Stimulated activated effector memory CD8-positive, alpha-beta T cell treated with anti-CD3 and anti-CD28 coated beads, Interleukin-12 subunit alpha, Interleukin-12 subunit beta, amount 100 ng/mL, for 72 hours (primary cell): Measurements from ENCODE around the gene DYRK1A.
"Not testable (repeated sequence)": the region's sequence is repeated elsewhere in the genome, so short reads cannot be mapped to it uniquely, and the experiment has no call there.

Experiments used
- ATAC-seq: fragments of 150-1000 bp; cut with Tn5 transposase; 2 replicates; pipeline ENCODE4 v1.10.0; 2021
- DNase-seq, 2 donors: peaks; one replicate each; pipeline ENCODE4 v3.0.0; 2021 to 2022; ENCODE audit warnings: low spot score in 2 of 2
- H3K27ac Mint-ChIP-seq: one replicate; pipeline ENCODE4 v1.8.0; 2022; ENCODE audit warnings: mild to moderate bottlenecking, mixed read lengths
- H3K36me3 Mint-ChIP-seq: one replicate; pipeline ENCODE4 v1.8.0; 2022; ENCODE audit warnings: mild to moderate bottlenecking, mixed read lengths
- H3K4me1 Mint-ChIP-seq: one replicate; pipeline ENCODE4 v1.8.0; 2022; ENCODE audit warnings: mixed read lengths
- H3K4me3 Mint-ChIP-seq: one replicate; pipeline ENCODE4 v1.8.0; 2022; ENCODE audit warnings: mild to moderate bottlenecking, mixed read lengths
- H3K9me3 Mint-ChIP-seq: one replicate; pipeline ENCODE4 v1.8.0; 2022; ENCODE audit warnings: mixed read lengths

Gene DYRK1A

GRCh38 chr21:37366482-37367316 lies at the start of gene DYRK1A:
Gene DYRK1A, plus strand, starts transcription at chr21:37366773. Its CDS starts 53,602 bp downstream, at chr21:37420375.
- DNase-seq (peak; percentile 92 to 98), ATAC-seq (peak; percentile 85)
- Mint-ChIP-seq H3K9me3 (no peaks in the 10 kb centered on the region), H3K4me1 (peaks cover 31% of the 10 kb centered on the region), H3K36me3 (peaks cover 32% of the 10 kb centered on the region), H3K27ac (peak within 1 kb of the TSS; percentile 99), H3K4me3 (peak within 1 kb of the TSS; percentile 90)

DNA sequence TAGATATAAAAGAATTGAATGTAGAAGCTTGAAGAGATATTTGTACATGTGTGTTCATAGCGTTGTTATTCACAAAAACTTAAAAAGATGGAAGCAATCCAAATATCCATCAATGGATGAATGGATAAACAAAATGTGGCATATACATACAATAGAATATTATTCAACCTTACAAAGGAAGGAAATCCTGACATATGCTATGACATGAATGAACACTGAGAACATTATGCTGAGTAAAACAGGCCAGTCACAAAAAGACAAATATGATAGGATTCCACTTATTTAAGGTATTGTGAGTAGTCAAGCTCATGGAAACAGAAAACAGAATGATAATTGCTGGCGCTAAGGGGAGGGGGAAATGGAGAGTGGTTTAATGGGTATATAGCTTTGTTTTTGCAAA lies 47.0 kb upstream of the DYRK1A start:
- Mint-ChIP-seq H3K4me3 (no peak overlapping the region), H3K27ac (no peak overlapping the region), H3K4me1 (no peaks in the 10 kb centered on the region), H3K36me3 (no peaks in the 10 kb centered on the region), H3K9me3 (peaks cover 3% of the 10 kb centered on the region)
- no peak for ATAC-seq
- DNase-seq, result no peak

DNA sequence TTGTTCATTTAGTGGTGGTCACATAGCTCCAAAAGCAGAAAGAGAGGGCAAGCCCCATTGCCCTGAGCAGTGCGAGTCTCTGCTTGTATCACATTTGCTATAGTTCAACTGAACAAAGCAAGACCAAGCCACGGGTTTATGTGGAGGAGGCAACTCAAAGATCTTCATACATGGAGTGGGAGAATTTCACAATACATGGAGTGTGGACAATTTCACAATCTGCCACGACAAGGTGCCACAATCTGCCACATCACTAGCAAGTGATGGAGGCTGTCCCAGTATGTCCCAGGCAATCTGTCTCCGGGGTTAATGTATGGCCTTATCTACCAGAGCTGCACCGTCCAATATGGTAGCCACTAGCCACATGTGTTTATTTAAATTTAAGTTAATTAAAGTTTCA lies 44.5 kb upstream of the DYRK1A start:
- H3K36me3 Mint-ChIP-seq, result no peaks in the 10 kb centered on the region
- H3K27ac Mint-ChIP-seq, result no peak overlapping the region
- H3K4me1 Mint-ChIP-seq, result no peaks in the 10 kb centered on the region
- H3K4me3 Mint-ChIP-seq, result no peak overlapping the region
- DNase-seq (no peak), ATAC-seq (no peak)
- H3K9me3 Mint-ChIP-seq, result peaks cover 1% of the 10 kb centered on the region

DNA sequence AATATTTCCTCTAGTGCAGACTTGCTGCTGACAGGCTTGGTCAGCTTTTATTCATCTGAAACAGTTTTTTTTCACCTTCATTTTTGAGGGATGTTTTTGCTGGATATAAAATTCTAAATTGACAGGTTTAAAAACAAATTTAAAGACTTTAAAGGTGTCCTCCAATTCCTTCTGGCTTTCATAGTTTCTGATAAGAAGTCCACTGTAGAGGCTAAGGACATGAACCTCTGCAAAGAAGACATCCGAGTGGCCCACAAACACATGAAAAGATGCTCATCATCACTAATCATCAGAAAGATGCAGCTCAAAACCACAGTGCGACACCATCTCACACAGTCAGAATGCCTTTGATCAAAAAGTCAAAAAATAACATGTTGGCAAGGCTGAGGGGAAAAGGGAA lies 42.0 kb upstream of the DYRK1A start:
- no peak overlapping the region for H3K27ac Mint-ChIP-seq
- H3K4me1 Mint-ChIP-seq, result no peaks in the 10 kb centered on the region
- H3K9me3 Mint-ChIP-seq, result no peaks in the 10 kb centered on the region
- DNase-seq (no peak), ATAC-seq (no peak)
- no peak overlapping the region for H3K4me3 Mint-ChIP-seq
- no peaks in the 10 kb centered on the region for H3K36me3 Mint-ChIP-seq

- H3K4me1 Mint-ChIP-seq, DNase-seq, H3K9me3 Mint-ChIP-seq, H3K27ac Mint-ChIP-seq, H3K36me3 Mint-ChIP-seq, ATAC-seq, H3K4me3 Mint-ChIP-seq: not testable (repeated sequence)
Observed at GRCh38 chr21:37328147-37328546, 38.4 kb upstream of the DYRK1A start.

DNA sequence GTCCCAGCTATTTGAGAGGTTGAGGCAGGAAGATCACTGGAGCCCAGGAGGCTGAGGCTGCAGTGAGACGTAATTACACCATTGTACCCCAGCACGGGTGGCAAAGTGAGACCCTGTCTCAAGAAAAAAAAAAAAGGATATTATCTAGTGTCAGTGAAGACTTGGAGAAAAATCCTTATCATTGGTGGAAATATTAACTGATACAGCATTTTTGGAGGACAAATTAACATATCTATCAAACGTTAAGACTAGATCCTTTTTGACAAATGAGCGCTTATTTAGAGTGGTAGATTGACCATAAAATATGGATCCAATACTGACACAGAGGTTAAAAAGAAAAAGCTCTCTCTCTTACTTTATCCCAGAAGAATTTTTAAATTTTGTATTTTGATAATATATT lies 35.2 kb upstream of the DYRK1A start:
- ATAC-seq (no peak), DNase-seq (no peak)
- Mint-ChIP-seq H3K36me3 (no peaks in the 10 kb centered on the region), H3K4me3 (no peak overlapping the region), H3K27ac (no peak overlapping the region), H3K4me1 (no peaks in the 10 kb centered on the region), H3K9me3 (no peaks in the 10 kb centered on the region)

DNA sequence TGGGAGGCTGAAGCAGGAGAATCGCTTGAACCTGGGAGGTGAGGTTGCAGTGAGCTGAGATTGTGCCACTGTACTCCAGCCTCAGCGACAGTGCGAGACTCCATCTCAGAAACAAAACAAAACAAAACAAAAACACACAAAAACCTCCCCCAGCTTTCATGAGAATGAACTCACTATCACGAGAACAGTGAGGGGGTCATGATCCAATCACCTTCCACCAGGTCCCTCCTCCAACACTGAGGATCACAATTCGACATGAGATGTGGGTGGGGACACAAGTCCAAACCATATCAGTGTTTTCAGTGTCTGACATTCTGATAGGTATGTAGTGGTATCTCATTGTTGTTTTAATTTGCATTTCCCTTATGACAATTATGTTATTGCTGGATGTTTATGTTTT lies 31.5 kb upstream of the DYRK1A start:
- no peak for DNase-seq
- H3K9me3 Mint-ChIP-seq, result no peaks in the 10 kb centered on the region
- H3K27ac Mint-ChIP-seq, result no peak overlapping the region
- H3K4me3 Mint-ChIP-seq, result no peak overlapping the region
- H3K36me3 Mint-ChIP-seq, result no peaks in the 10 kb centered on the region
- H3K4me1 Mint-ChIP-seq, result no peaks in the 10 kb centered on the region
- no peak for ATAC-seq

DNA sequence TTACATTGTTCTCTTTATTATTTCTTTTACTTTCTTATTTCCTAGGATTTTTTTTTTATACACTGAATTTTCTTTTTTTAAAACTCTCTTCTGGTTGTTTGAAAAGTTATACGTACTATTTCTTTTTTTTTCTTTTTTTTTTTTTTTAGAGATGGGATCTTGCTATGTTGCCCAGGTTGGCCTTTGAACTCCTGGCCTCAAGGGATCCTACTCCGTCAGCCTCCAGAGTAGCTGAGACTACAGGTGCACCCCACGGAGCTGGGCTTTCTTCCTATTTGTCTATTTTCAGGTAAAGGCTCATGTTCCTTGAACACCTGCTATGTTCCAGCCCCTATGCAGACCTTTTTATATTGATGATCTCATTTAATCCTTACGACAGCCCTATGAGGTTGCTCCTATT lies 29.4 kb upstream of the DYRK1A start:
- H3K4me1 Mint-ChIP-seq, result no peaks in the 10 kb centered on the region
- H3K9me3 Mint-ChIP-seq, result peaks cover 1% of the 10 kb centered on the region
- DNase-seq (no peak), ATAC-seq (no peak)
- H3K36me3 Mint-ChIP-seq, result no peaks in the 10 kb centered on the region
- H3K4me3 Mint-ChIP-seq, result no peak overlapping the region
- no peak overlapping the region for H3K27ac Mint-ChIP-seq

DNA sequence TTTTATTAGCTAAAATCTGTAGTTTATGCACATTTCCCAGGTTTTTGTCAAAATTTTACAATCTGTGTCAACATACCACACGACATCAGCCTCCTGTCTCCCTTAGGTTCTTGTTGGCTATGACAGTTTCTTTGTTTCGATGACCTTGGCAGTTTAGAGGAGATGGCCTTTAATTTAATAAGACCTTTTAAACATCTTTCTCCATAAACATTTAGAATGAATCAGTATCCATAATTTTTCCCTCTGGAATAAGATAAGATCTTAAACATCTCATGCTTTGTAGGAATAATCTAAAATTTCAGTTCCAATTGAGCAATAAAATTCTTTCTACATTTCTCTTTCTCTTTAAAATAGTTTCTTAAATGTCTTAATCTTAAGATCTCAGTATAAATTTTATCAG lies 28.7 kb upstream of the DYRK1A start:
- no peaks in the 10 kb centered on the region for H3K4me1 Mint-ChIP-seq
- DNase-seq, result no peak
- H3K27ac Mint-ChIP-seq, result no peak overlapping the region
- no peak overlapping the region for H3K4me3 Mint-ChIP-seq
- H3K36me3 Mint-ChIP-seq, result no peaks in the 10 kb centered on the region
- ATAC-seq, result no peak
- peaks cover 2% of the 10 kb centered on the region for H3K9me3 Mint-ChIP-seq

- Mint-ChIP-seq H3K36me3 (no peaks in the 10 kb centered on the region), H3K27ac (no peak overlapping the region), H3K9me3 (peaks cover 2% of the 10 kb centered on the region), H3K4me1 (no peaks in the 10 kb centered on the region), H3K4me3 (no peak overlapping the region)
- ATAC-seq, result peak; percentile 80
- no peak for DNase-seq
Observed at GRCh38 chr21:37338671-37339551, 27.7 kb upstream of the DYRK1A start.

- Mint-ChIP-seq H3K4me3 (no peak overlapping the region), H3K36me3 (no peaks in the 10 kb centered on the region), H3K27ac (no peak overlapping the region), H3K4me1 (no peaks in the 10 kb centered on the region), H3K9me3 (peaks cover 2% of the 10 kb centered on the region)
- no peak for ATAC-seq
- DNase-seq, result no peak
Observed at GRCh38 chr21:37339552-37339939, 27.0 kb upstream of the DYRK1A start.

DNA sequence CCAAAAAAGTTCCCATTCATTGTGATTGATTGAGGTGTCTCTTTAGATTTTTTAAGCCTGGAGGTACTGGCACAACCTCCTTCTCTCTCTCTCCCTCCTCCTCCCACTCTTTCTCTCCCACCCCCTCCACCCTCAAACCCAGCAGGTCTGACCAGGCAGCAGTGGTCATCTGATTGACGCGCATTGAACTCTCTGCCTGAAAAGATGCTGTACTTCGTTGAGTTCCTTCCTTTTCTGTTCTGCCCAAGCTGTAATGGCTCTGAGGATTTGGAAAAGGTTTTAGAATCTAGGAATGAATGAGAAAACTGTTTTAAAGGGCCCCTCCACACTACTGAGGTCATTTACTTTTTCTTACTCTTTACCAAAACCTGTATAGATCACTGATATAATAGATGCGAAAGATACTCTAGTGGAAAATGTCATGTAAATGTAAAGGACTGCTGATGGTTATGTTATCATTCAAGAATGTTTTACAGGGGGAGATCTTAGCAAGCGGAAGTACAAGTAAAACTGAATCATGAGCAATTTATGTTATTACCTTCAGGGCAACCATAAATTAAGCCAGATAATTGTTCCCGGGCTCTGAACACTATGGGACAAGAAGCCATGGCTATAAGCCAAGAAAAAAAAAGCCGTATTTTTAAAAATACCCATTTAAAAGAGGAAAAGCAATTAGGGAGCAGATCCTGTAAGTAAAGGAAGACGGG lies 25.2 kb upstream of the DYRK1A start:
- no peak for ATAC-seq
- Mint-ChIP-seq H3K4me1 (no peaks in the 10 kb centered on the region), H3K27ac (no peak overlapping the region), H3K9me3 (peaks cover 2% of the 10 kb centered on the region), H3K36me3 (no peaks in the 10 kb centered on the region), H3K4me3 (no peak overlapping the region)
- no peak for DNase-seq

GRCh38 chr21:37342046-37342632 lies 24.4 kb upstream of the DYRK1A start:
- Mint-ChIP-seq H3K4me1 (no peaks in the 10 kb centered on the region), H3K4me3 (no peak overlapping the region), H3K36me3 (no peaks in the 10 kb centered on the region), H3K27ac (no peak overlapping the region), H3K9me3 (peaks cover 2% of the 10 kb centered on the region)
- ATAC-seq, result no peak
- DNase-seq, result no peak

DNA sequence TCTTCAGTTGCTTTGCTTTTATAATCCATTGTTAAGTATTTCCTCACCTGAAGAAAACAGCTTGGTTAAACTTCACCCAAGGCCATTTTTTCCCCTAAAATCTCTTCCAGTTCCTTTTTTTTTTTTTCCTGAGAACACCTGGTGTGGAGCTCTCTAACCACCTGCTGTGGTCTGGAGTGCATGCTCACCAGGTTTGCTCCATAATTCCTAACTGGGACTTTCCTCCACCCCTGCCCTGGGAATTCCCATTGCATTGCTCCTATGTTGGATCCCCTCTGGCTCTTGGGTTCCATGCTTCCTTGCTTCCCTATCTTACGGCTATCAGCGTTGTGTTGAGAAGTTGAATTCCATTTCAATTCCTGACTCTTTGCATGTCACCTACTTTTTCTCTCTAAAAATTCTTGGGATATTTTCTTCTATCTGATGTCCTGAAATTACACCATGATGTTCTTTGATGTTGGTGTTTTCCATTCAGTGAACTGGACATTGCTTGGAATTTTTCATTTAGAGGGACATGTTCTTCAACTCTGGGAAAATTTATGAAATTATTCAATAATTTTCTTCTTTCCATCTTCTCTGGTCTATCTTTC lies 19.6 kb upstream of the DYRK1A start:
- no peak overlapping the region for H3K27ac Mint-ChIP-seq
- H3K4me1 Mint-ChIP-seq, result no peaks in the 10 kb centered on the region
- DNase-seq (no peak), ATAC-seq (no peak)
- peaks cover 20% of the 10 kb centered on the region for H3K9me3 Mint-ChIP-seq
- H3K36me3 Mint-ChIP-seq, result no peaks in the 10 kb centered on the region
- no peak overlapping the region for H3K4me3 Mint-ChIP-seq

GRCh38 chr21:37348664-37349063 lies 17.9 kb upstream of the DYRK1A start:
- Mint-ChIP-seq H3K36me3 (no peaks in the 10 kb centered on the region), H3K4me3 (no peak overlapping the region), H3K9me3 (peaks cover 18% of the 10 kb centered on the region), H3K4me1 (no peaks in the 10 kb centered on the region), H3K27ac (no peak overlapping the region)
- DNase-seq (no peak), ATAC-seq (no peak)
